HCT116 (cell line): ENCODE measurements around the gene TGFBI. TPM values are rescaled to one million over a fixed set of nuclear protein-coding genes. Genes with fewer than 3 reads are reported as not detected.

Source experiments
- ATAC-seq: fragments of 200-7000 bp; cut with Tn5 transposase; 2 replicates; pipeline ENCODE4 v1.9.1; 2020; ENCODE audit warnings: mild to moderate bottlenecking, moderate library complexity
- BruUV-seq: library from RNA; stranded (reverse); fragments of 400-500 nt; replicated peaks from 2 replicates; lab custom pipeline; 2021; lab: Mats Ljungman, UMichigan
- CTCF ChIA-PET: fragments of 300-600 bp; sonication (Branson Sonifier 250); formaldehyde crosslinking; loops from one replicate; lab custom pipeline; 2021; ENCODE audit warnings: antibody characterized with exemption; lab: Charles Lee
- POLR2A ChIA-PET: fragments of 300-600, 350-600 bp; sonication (Branson Sonifier 250); formaldehyde crosslinking; loops from one replicate; lab custom pipeline; 2021; ENCODE audit warnings: antibody characterized with exemption; lab: Charles Lee
- RAD21 ChIA-PET, 2 experiments: fragments of 300-600 bp; sonication (Branson Sonifier 250); formaldehyde crosslinking; loops; one replicate each; lab custom pipeline; 2023; ENCODE audit warnings: low total read pairs in 2 of 2; ENCODE audit not compliant: uncharacterized antibody in 2 of 2, unreplicated experiment in 2 of 2, low non-redundant PET in 1 of 2; lab: Charles Lee
- DNase-seq: peaks from one replicate; pipeline ENCODE4 v3.0.0-alpha.2; 2010; ENCODE audit warnings: low read depth, low spot score
- H2AFZ ChIP-seq: fragments of 200-600 bp; shearing (Covaris generic), sonication (generic); 2 replicates; pipeline ENCODE4 v1.6.1; 2017; ENCODE audit warnings: low read depth, mixed run types, mixed read lengths, antibody characterized with exemption, low read length; ENCODE audit not compliant: poor library complexity, severe bottlenecking
- H3K27ac ChIP-seq: 2 replicates; pipeline ENCODE4 v1.5.1; 2012; ENCODE audit warnings: low read depth, low read length
- H3K27me3 ChIP-seq: fragments of 200-600 bp; sonication (generic); 2 replicates; pipeline ENCODE4 v1.6.1; 2016; ENCODE audit warnings: mixed run types, low read length, mixed read lengths; ENCODE audit not compliant: insufficient read depth
- H3K36me3 ChIP-seq, 2 experiments: fragments of 200-500 bp in 1 of 2; fragments of 200-600 bp in 1 of 2; sonication (Bioruptor generic) in 1 of 2; sonication (generic) in 1 of 2; 2 replicates each; pipeline versions ENCODE4 v1.5.1 to v1.6.1; 2014 to 2016; ENCODE audit warnings: low read length in 2 of 2, inconsistent platforms in 1 of 2, mixed read lengths in 1 of 2, mixed run types in 1 of 2; ENCODE audit not compliant: insufficient read depth in 2 of 2, control insufficient read depth in 1 of 2
- H3K4me1 ChIP-seq, 2 experiments: fragments of 200-600 bp in 1 of 2; sonication (generic) in 1 of 2; 2 replicates each; pipeline versions ENCODE4 v1.5.1 to v1.6.1; 2012 to 2017; ENCODE audit warnings: low read length in 2 of 2, inconsistent platforms in 1 of 2, mild to moderate bottlenecking in 1 of 2, mixed read lengths in 1 of 2, mixed run types in 1 of 2, moderate library complexity in 1 of 2; ENCODE audit not compliant: insufficient read depth in 2 of 2, control insufficient read depth in 1 of 2
- H3K4me2 ChIP-seq: fragments of 200-600 bp; sonication (generic); 2 replicates; pipeline ENCODE4 v1.6.1; 2017; ENCODE audit warnings: mixed run types, low read length, mixed read lengths
- H3K4me3 ChIP-seq, 2 experiments: fragments of 200-600 bp in 1 of 2; sonication (generic) in 1 of 2; replicated peaks in 1 of 2; 2 replicates each; pipeline ENCODE4 v1.5.1; 2011 to 2016; ENCODE audit warnings: low read length in 2 of 2, control low read depth in 1 of 2, low read depth in 1 of 2, mild to moderate bottlenecking in 1 of 2, mixed read lengths in 1 of 2, mixed run types in 1 of 2
- H3K79me2 ChIP-seq: fragments of 200-600 bp; sonication (generic); 2 replicates; pipeline ENCODE4 v1.6.1; 2017; ENCODE audit warnings: mild to moderate bottlenecking, mixed run types, low read length, moderate library complexity, mixed read lengths; ENCODE audit not compliant: insufficient read depth
- H3K9ac ChIP-seq: fragments of 200-600 bp; sonication (generic); 2 replicates; pipeline ENCODE4 v1.6.1; 2016; ENCODE audit warnings: low read length, mixed read lengths
- H3K9me2 ChIP-seq: fragments of 200-600 bp; sonication (generic), shearing (Covaris generic); 2 replicates; pipeline ENCODE4 v1.6.1; 2017; ENCODE audit warnings: mixed run types, mild to moderate bottlenecking, moderate library complexity; ENCODE audit not compliant: insufficient read depth
- H3K9me3 ChIP-seq, 2 experiments: fragments of 200-500 bp in 1 of 2; fragments of 200-600 bp in 1 of 2; sonication (Bioruptor generic) in 1 of 2; sonication (generic) in 1 of 2; 2 replicates each; pipeline ENCODE4 v1.6.1; 2014 to 2017; ENCODE audit warnings: low read length in 2 of 2, mixed read lengths in 2 of 2, inconsistent platforms in 1 of 2, low read depth in 1 of 2, mild to moderate bottlenecking in 1 of 2, mixed run types in 1 of 2, moderate library complexity in 1 of 2; ENCODE audit not compliant: control insufficient read depth in 1 of 2, insufficient read depth in 1 of 2
- H4K20me1 ChIP-seq: fragments of 200-600 bp; sonication (generic), shearing (Covaris generic); 2 replicates; pipeline ENCODE4 v1.6.1; 2017; ENCODE audit warnings: mixed run types, mild to moderate bottlenecking, moderate library complexity; ENCODE audit not compliant: insufficient read depth
- CBX3 ChIP-seq: IDR thresholded peaks from 2 replicates; pipeline ENCODE4 v1.6.1; 2012; ENCODE audit warnings: low read depth
- EGR1 ChIP-seq: IDR thresholded peaks from 2 replicates; pipeline ENCODE4 v1.6.1; 2012; ENCODE audit warnings: low read depth
- ELF1 ChIP-seq: IDR thresholded peaks from 2 replicates; pipeline ENCODE4 v1.6.1; 2012; ENCODE audit warnings: low read depth, borderline replicate concordance
- EZH2phosphoT487 ChIP-seq: fragments of 200-600 bp; IDR thresholded peaks from 2 replicates; pipeline ENCODE4 v1.6.1; 2018; ENCODE audit warnings: antibody characterized with exemption, borderline replicate concordance
- POLR2A ChIP-seq: IDR thresholded peaks from 2 replicates; pipeline ENCODE4 v1.7.0; 2011; ENCODE audit warnings: borderline replicate concordance; ENCODE audit not compliant: insufficient read depth, insufficient read length; ENCODE audit errors: extremely low read depth
- POLR2AphosphoS5 ChIP-seq: IDR thresholded peaks from 2 replicates; pipeline ENCODE4 v1.6.1; 2011; ENCODE audit warnings: mild to moderate bottlenecking, low read depth, low read length, moderate library complexity
- ZFX ChIP-seq: fragments of 450-650 bp; IDR thresholded peaks from 2 replicates; pipeline ENCODE4 v1.6.1; 2017
- ZNF274 ChIP-seq: fragments of 200-500 bp; sonication (Bioruptor generic); IDR thresholded peaks from 2 replicates; pipeline ENCODE4 v1.6.1; 2014; ENCODE audit warnings: mild to moderate bottlenecking, low read depth, low read length, inconsistent platforms
- intact Hi-C: fragments of 100-400 bp; cut with micrococcal nuclease; formaldehyde crosslinking; loops from 2 replicates; pipeline ENCODE4 v1.10.0; 2022
- total RNA-seq: library from RNA; stranded (reverse); gene quantifications from one replicate; pipeline ENCODE4 v1.2.1, GENCODE V29; 2021; ENCODE audit not compliant: unreplicated experiment
- TF ChIP-seq, protein P1 (sequence below): IDR thresholded peaks from 2 replicates; pipeline ENCODE4 v1.6.1; 2011; ENCODE audit warnings: mild to moderate bottlenecking, low read length, moderate library complexity; ENCODE audit not compliant: insufficient replicate concordance; ENCODE audit errors: extremely low read depth
- TF ChIP-seq, protein P2 (sequence below): IDR thresholded peaks from 2 replicates; pipeline ENCODE4 v1.6.1; 2012
- TF ChIP-seq, protein P3 (sequence below), 3 experiments: fragments of 200-600 bp in 1 of 3; sonication (generic) in 1 of 3; IDR thresholded peaks in 2 of 3; conservative IDR thresholded peaks in 1 of 3; 2 replicates each; pipeline ENCODE4 v1.5.1; 2012 to 2017; ENCODE audit warnings: low read depth in 2 of 3, low read length in 2 of 3, antibody characterized with exemption in 1 of 3, borderline replicate concordance in 1 of 3, control low read depth in 1 of 3, mild to moderate bottlenecking in 1 of 3, mixed read lengths in 1 of 3, mixed run types in 1 of 3, moderate library complexity in 1 of 3; ENCODE audit not compliant: insufficient read depth in 1 of 3
- TF ChIP-seq, protein P4 (sequence below): IDR thresholded peaks from 2 replicates; pipeline ENCODE4 v1.6.1; 2012

The TGFBI gene
- total RNA-seq, 1 experiment from 2014 or later: 0.64 TPM

GRCh38 chr5:136080113-136080482 is 51.3 kb downstream of the TGFBI start (continued):
- TF ChIP-seq ZNF274 (no peak), POLR2A (no peak), POLR2AphosphoS5 (no peak), EZH2phosphoT487 (no peak)
- TF ChIP-seq, protein P1, sequence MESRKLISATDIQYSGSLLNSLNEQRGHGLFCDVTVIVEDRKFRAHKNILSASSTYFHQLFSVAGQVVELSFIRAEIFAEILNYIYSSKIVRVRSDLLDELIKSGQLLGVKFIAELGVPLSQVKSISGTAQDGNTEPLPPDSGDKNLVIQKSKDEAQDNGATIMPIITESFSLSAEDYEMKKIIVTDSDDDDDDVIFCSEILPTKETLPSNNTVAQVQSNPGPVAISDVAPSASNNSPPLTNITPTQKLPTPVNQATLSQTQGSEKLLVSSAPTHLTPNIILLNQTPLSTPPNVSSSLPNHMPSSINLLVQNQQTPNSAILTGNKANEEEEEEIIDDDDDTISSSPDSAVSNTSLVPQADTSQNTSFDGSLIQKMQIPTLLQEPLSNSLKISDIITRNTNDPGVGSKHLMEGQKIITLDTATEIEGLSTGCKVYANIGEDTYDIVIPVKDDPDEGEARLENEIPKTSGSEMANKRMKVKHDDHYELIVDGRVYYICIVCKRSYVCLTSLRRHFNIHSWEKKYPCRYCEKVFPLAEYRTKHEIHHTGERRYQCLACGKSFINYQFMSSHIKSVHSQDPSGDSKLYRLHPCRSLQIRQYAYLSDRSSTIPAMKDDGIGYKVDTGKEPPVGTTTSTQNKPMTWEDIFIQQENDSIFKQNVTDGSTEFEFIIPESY: no peak
- TF ChIP-seq, protein P2, sequence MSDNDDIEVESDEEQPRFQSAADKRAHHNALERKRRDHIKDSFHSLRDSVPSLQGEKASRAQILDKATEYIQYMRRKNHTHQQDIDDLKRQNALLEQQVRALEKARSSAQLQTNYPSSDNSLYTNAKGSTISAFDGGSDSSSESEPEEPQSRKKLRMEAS: no peak
- TF ChIP-seq, protein P3, sequence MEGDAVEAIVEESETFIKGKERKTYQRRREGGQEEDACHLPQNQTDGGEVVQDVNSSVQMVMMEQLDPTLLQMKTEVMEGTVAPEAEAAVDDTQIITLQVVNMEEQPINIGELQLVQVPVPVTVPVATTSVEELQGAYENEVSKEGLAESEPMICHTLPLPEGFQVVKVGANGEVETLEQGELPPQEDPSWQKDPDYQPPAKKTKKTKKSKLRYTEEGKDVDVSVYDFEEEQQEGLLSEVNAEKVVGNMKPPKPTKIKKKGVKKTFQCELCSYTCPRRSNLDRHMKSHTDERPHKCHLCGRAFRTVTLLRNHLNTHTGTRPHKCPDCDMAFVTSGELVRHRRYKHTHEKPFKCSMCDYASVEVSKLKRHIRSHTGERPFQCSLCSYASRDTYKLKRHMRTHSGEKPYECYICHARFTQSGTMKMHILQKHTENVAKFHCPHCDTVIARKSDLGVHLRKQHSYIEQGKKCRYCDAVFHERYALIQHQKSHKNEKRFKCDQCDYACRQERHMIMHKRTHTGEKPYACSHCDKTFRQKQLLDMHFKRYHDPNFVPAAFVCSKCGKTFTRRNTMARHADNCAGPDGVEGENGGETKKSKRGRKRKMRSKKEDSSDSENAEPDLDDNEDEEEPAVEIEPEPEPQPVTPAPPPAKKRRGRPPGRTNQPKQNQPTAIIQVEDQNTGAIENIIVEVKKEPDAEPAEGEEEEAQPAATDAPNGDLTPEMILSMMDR (IDR thresholded peaks at IDR 0.05 in 2 of 3, conservative IDR thresholded peaks at IDR 0.05 in 1 of 3; ENCODE audit: borderline replicate concordance in 1 of 3, insufficient read depth in 1 of 3, low read depth in 2 of 3, low read length in 2 of 3): no peak

- Histone ChIP-seq H2AFZ (peak overlapping the region; percentile 67), H3K4me3 (peak overlapping the region; percentile 35 to 53), H3K27ac (no peak overlapping the region), H3K27me3 (no peaks in the 10 kb centered on the region), H3K79me2 (no peaks in the 10 kb centered on the region), H3K9me3 (no peaks in the 10 kb centered on the region), H3K4me1 (peaks cover 0 to 17% of the 10 kb centered on the region in 2 experiments; a peak in 1 of 4 replicates), H4K20me1 (no peaks in the 10 kb centered on the region), H3K9ac (peak overlapping the region; percentile 61), H3K4me2 (peak overlapping the region; percentile 76), H3K9me2 (no peaks in the 10 kb centered on the region), H3K36me3 (no peaks in the 10 kb centered on the region)
- no peak for TF ChIP-seq ELF1
- TF ChIP-seq ZNF274: no peak
- TF ChIP-seq ZFX: peak; percentile 15; the same call in 1 of the 2 replicates
- TF ChIP-seq, protein P4, sequence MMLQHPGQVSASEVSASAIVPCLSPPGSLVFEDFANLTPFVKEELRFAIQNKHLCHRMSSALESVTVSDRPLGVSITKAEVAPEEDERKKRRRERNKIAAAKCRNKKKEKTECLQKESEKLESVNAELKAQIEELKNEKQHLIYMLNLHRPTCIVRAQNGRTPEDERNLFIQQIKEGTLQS: peak; percentile 96
- TF ChIP-seq, protein P3 (IDR thresholded peaks at IDR 0.05 in 2 of 3, conservative IDR thresholded peaks at IDR 0.05 in 1 of 3; ENCODE audit: borderline replicate concordance in 1 of 3, insufficient read depth in 1 of 3, low read depth in 2 of 3, low read length in 2 of 3): no peak
- TF ChIP-seq EGR1: no peak
- TF ChIP-seq POLR2AphosphoS5: peak; percentile 76
- TF ChIP-seq, protein P2: peak; percentile 85
- TF ChIP-seq CBX3: no peak; the same call in none of the 2 replicates
- CTCF ChIA-PET: interaction anchor here (1.0 to 1.2 kb wide), 2 partner anchors 52 to 92 kb away, joined by 3 read pairs; partner anchors contain the start of gene SMAD5
- DNase-seq (peak; percentile 63), ATAC-seq (peak; percentile 88)
- intact Hi-C loops: no loop called here
- POLR2A ChIA-PET: no interaction called here
- TSS peak; percentile 66 for BruUV-seq
- RAD21 ChIA-PET: no interaction called here
These were observed 51.9 kb downstream of the TGFBI start for GRCh38 chr5:136080483-136081216.
